ENCODE measurements around the gene RHOB. TPM values are rescaled to one million over a fixed set of nuclear protein-coding genes. Genes with fewer than 3 reads are reported as not detected.

RHOB gene
- total and polyA plus RNA-seq, 12 donors, result 105 to 337 (median 159) TPM

DNA sequence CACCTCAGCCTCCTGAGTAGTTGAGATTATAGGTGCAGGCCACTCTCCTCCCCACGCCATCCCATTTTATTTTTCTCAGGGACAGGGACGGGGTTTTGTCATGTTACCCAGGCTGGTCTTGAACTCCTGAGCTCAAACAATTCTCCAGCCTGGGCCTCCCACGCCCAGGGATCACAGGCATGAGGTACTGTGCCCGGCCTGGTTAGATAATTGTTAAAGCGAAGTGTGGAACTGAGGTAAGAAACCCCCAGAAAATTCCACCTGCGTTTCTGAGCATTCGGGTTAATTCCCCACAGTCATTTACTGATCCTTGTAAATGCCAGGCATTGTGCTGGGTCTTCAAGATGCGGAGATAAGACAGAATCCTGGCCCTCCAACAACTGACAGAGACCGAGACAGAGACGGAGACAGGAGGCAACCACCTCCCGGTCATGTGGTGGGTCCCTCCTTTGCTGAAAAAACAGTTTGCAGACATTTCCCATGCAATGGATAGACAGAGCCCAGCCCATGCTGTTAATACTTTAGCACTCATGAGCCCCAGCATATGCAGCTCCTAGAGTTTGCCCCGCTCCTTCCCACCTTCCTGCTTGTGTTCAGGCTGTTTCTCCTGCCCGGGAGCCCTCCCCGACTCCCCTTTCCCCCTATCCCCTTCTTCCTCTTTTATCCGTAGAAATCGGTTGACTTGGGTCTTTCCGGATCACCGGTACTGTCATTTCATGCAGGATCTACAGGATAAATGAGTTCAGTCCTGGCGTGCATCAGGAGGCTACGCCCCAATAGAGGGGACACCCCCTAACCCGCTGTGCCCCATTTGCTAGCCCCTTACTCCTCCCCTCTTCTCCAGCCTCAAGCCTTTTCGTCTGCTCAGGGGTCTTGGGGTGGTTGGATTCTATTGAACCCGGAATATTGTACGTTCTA is 1.6 kb upstream of the RHOB start:
- TF ChIP-seq, protein P1, sequence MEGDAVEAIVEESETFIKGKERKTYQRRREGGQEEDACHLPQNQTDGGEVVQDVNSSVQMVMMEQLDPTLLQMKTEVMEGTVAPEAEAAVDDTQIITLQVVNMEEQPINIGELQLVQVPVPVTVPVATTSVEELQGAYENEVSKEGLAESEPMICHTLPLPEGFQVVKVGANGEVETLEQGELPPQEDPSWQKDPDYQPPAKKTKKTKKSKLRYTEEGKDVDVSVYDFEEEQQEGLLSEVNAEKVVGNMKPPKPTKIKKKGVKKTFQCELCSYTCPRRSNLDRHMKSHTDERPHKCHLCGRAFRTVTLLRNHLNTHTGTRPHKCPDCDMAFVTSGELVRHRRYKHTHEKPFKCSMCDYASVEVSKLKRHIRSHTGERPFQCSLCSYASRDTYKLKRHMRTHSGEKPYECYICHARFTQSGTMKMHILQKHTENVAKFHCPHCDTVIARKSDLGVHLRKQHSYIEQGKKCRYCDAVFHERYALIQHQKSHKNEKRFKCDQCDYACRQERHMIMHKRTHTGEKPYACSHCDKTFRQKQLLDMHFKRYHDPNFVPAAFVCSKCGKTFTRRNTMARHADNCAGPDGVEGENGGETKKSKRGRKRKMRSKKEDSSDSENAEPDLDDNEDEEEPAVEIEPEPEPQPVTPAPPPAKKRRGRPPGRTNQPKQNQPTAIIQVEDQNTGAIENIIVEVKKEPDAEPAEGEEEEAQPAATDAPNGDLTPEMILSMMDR (IDR thresholded peaks at IDR 0.05), result no peak
- WGBS, 2 donors, result 57 to 66% methylated on average over 24 of the region's 24 CpGs
- ATAC-seq, result no peak

DNA sequence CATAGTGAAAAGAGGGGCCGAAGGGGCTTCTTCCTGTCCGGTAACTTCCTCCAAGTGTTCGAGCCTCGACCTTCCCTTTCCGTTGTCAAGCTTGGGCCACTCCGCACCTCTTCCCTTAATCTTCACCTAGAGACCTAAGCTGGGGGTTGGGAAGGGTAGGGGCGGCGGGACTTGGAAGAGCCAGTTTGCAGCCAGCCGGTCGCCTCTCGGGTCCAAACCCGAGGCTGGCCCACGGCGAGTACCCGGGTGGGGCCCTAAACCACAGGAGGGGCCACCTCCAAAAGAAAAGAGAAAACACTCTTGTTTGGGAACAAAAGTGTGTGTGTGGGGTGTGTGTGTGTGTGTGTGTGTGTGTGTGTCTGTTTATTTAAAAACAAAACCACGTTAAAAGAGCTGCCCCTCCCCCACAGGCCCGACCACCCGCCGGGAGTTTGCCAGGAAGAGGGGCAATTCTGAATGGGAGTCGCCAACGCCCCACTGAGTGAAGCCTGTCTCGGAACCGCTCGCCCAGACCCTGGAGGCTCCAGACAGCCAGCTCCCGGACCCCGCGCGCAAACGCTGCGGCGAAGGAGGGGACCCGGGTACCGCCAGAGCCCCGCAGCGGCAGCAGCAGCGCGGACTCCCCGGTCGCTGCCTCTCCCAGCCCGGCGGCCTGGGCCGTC is 488 bp upstream of the RHOB start:
- DNase-seq (peak; percentile 21 to 37), ATAC-seq (no peak)
- peak overlapping the region; percentile 95 to 100 (median 99) for H3K27ac ChIP-seq
- H3K36me3 ChIP-seq, result peaks cover 0 to 25% (median 12%) of the 10 kb centered on the region in 9 donors
- H3K4me1 ChIP-seq, result peaks cover 8 to 57% (median 46%) of the 10 kb centered on the region in 9 donors
- H3K9me3 ChIP-seq, result no peaks in the 10 kb centered on the region
- TF ChIP-seq, protein P1 (IDR thresholded peaks at IDR 0.05), result peak in 1 of 9 donors; percentile 11
- H3K27me3 ChIP-seq, result no peaks in the 10 kb centered on the region
- peak overlapping the region; percentile 42 to 97 (median 92) for H3K4me3 ChIP-seq
- WGBS, 2 donors, result 4 to 5% methylated on average over 42 of the region's 42 CpGs
- intact Hi-C loops (cut with DNase I), result loop anchor here in 5 of 10 donors (5.0 kb wide), 2 partner anchors 131 to 171 kb away; no protein-coding TSS in a partner anchor

More for the DNA sequence above, 1.6 kb upstream of the RHOB start:
- Histone ChIP-seq H3K4me1 (peaks cover 2 to 53% (median 35%) of the 10 kb centered on the region in 9 donors), H3K4me3 (peak overlapping the region; percentile 15 to 97 (median 92)), H3K27ac (peak overlapping the region; percentile 59 to 100 (median 89)), H3K9me3 (no peaks in the 10 kb centered on the region), H3K36me3 (peaks cover 0 to 25% (median 12%) of the 10 kb centered on the region in 9 donors), H3K27me3 (no peaks in the 10 kb centered on the region)
- intact Hi-C loops (cut with DNase I), result loop anchor here in 8 of 10 donors (1.0 to 5.0 kb wide), 5 partner anchors 132 to 192 kb away; no protein-coding TSS in a partner anchor
- DNase-seq, result no peak

DNA sequence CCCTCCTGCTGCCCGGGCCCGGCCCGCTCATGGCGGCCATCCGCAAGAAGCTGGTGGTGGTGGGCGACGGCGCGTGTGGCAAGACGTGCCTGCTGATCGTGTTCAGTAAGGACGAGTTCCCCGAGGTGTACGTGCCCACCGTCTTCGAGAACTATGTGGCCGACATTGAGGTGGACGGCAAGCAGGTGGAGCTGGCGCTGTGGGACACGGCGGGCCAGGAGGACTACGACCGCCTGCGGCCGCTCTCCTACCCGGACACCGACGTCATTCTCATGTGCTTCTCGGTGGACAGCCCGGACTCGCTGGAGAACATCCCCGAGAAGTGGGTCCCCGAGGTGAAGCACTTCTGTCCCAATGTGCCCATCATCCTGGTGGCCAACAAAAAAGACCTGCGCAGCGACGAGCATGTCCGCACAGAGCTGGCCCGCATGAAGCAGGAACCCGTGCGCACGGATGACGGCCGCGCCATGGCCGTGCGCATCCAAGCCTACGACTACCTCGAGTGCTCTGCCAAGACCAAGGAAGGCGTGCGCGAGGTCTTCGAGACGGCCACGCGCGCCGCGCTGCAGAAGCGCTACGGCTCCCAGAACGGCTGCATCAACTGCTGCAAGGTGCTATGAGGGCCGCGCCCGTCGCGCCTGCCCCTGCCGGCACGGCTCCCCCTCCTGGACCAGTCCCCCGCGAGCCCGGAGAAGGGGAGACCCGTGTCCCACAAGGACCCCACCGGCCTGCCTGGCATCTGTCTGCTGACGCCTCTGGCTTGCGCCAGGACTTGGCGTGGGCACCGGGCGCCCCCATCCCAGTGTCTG is 767 bp downstream of the RHOB start:
- intact Hi-C loops (cut with DNase I), result loop anchor here in 5 of 10 donors (1.0 to 5.0 kb wide), 4 partner anchors 125 to 189 kb away; no protein-coding TSS in a partner anchor
- WGBS, 2 donors, result 0 to 1% methylated on average over 78 of the region's 78 CpGs
- TF ChIP-seq, protein P1 (IDR thresholded peaks at IDR 0.05), result no peak
- Histone ChIP-seq H3K36me3 (peaks cover 0 to 25% (median 12%) of the 10 kb centered on the region in 9 donors), H3K4me3 (peak overlapping the region; percentile 81 to 97 (median 93)), H3K4me1 (peaks cover 14 to 62% (median 58%) of the 10 kb centered on the region in 9 donors), H3K27ac (peak overlapping the region; percentile 95 to 100 (median 99)), H3K27me3 (no peaks in the 10 kb centered on the region), H3K9me3 (no peaks in the 10 kb centered on the region)
- DNase-seq (peak; percentile 42 to 60), ATAC-seq (peak; percentile 3 to 48 (median 8))

Data from heart right ventricle (tissue), 16 donors.